MCF 10A (cell line): Measurements from ENCODE around the gene WHAMM. TPM values are rescaled to one million over a fixed set of nuclear protein-coding genes. Genes with fewer than 3 reads are reported as not detected.

Experiments used
- BruUV-seq: library from RNA; stranded (reverse); fragments of 400-500 nt; replicated peaks from 2 replicates; lab custom pipeline; 2021; lab: Mats Ljungman, UMichigan
- CTCF ChIA-PET: fragments of 300-600 bp; sonication (Branson Sonifier 250); formaldehyde crosslinking; extraction: SDS; loops from one replicate; lab custom pipeline; 2021; ENCODE audit warnings: antibody characterized with exemption, inconsistent platforms; lab: Yijun Ruan, JAX
- POLR2A ChIA-PET: fragments of 300-600, 350-650 bp; sonication (Branson Sonifier 250); formaldehyde crosslinking; extraction: SDS; loops from one replicate; lab custom pipeline; 2020; ENCODE audit warnings: antibody characterized with exemption, inconsistent platforms; lab: Yijun Ruan, JAX
- DNase-seq: peaks from one replicate; pipeline ENCODE4 v3.0.0-alpha.2; 2018; ENCODE audit not compliant: unreplicated experiment
- H3K27ac Mint-ChIP-seq: one replicate; pipeline ENCODE4 v1.8.0; 2022; ENCODE audit warnings: mild to moderate bottlenecking, low read depth, mixed read lengths; ENCODE audit not compliant: unreplicated experiment
- H3K27me3 Mint-ChIP-seq: one replicate; pipeline ENCODE4 v1.8.0; 2022; ENCODE audit warnings: mixed read lengths; ENCODE audit not compliant: insufficient read depth, unreplicated experiment
- H3K36me3 Mint-ChIP-seq: one replicate; pipeline ENCODE4 v1.8.0; 2022; ENCODE audit warnings: mild to moderate bottlenecking, moderate library complexity, mixed read lengths; ENCODE audit not compliant: insufficient read depth, unreplicated experiment
- H3K4me1 Mint-ChIP-seq: one replicate; pipeline ENCODE4 v1.8.0; 2022; ENCODE audit warnings: mixed read lengths; ENCODE audit not compliant: insufficient read depth, unreplicated experiment
- H3K4me3 Mint-ChIP-seq: one replicate; pipeline ENCODE4 v1.8.0; 2022; ENCODE audit warnings: mild to moderate bottlenecking, moderate library complexity, mixed read lengths; ENCODE audit not compliant: unreplicated experiment
- H3K9me3 Mint-ChIP-seq: one replicate; pipeline ENCODE4 v1.8.0; 2022; ENCODE audit warnings: mixed read lengths; ENCODE audit not compliant: unreplicated experiment
- CTCF ChIP-seq: fragments of 200-600 bp; IDR thresholded peaks from one replicate; pipeline ENCODE4 v1.8.0; 2022; ENCODE audit warnings: antibody characterized with exemption, mild to moderate bottlenecking; ENCODE audit not compliant: unreplicated experiment
- intact Hi-C: fragments of 100-400 bp; cut with micrococcal nuclease; formaldehyde crosslinking; loops from 2 replicates; pipeline ENCODE4 v1.14.1; 2022
- total RNA-seq: library from RNA; stranded (reverse); gene quantifications from 2 replicates; pipeline ENCODE4 v1.2.3, GENCODE V29; 2022

WHAMM gene
- total RNA-seq, 1 experiment from 2014 or later = 8.2 TPM

GRCh38 chr15:82880704-82881103 is 71.3 kb downstream of the WHAMM start:
- ChIA-PET POLR2A (no interaction called here), CTCF (no interaction called here)
- no peaks in the 10 kb centered on the region for H3K27me3 Mint-ChIP-seq
- BruUV-seq = no TSS peak
- no peak overlapping the region for H3K27ac Mint-ChIP-seq
- H3K4me3 Mint-ChIP-seq = no peak overlapping the region
- no peak for DNase-seq
- no peaks in the 10 kb centered on the region for H3K4me1 Mint-ChIP-seq
- TF ChIP-seq CTCF = no peak
- no peaks in the 10 kb centered on the region for H3K9me3 Mint-ChIP-seq
- H3K36me3 Mint-ChIP-seq = no peaks in the 10 kb centered on the region
- intact Hi-C loops = no loop called here

DNA sequence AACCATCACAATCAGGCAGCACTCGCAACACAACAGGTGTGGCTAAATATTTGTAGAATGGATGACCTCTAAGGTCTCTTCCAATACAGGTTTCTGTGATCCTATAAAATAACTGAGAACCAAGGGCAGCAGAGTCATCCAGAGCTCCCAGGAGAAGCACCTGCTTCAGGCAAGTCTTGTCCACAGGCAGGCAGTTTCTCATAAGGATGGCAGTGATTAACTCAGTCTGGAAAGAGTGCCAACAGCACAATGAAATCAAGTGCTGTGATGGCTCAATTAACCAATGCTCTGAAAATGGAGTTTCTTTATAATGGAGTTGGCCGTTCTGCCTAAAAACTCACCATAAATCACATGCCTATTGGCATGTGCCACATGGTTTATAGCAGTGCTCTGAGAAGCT is 72.3 kb downstream of the WHAMM start:
- TF ChIP-seq CTCF = no peak
- no peak for DNase-seq
- Mint-ChIP-seq H3K27ac (no peak overlapping the region), H3K4me1 (no peaks in the 10 kb centered on the region), H3K9me3 (no peaks in the 10 kb centered on the region), H3K36me3 (no peaks in the 10 kb centered on the region), H3K27me3 (no peaks in the 10 kb centered on the region), H3K4me3 (no peak overlapping the region)
- POLR2A ChIA-PET = no interaction called here
- BruUV-seq = no TSS peak
- intact Hi-C loops = no loop called here
- CTCF ChIA-PET = no interaction called here

GRCh38 chr15:82882273-82882928 is 73.0 kb downstream of the WHAMM start:
- intact Hi-C loops = no loop called here
- Mint-ChIP-seq H3K4me3 (no peak overlapping the region), H3K27me3 (no peaks in the 10 kb centered on the region), H3K4me1 (no peaks in the 10 kb centered on the region), H3K36me3 (no peaks in the 10 kb centered on the region), H3K27ac (no peak overlapping the region), H3K9me3 (no peaks in the 10 kb centered on the region)
- DNase-seq = no peak
- ChIA-PET CTCF (interaction anchor here (0.7 kb wide), 1 partner anchor 26 kb away, joined by 4 read pairs; no protein-coding TSS in a partner anchor), POLR2A (no interaction called here)
- no peak for TF ChIP-seq CTCF
- BruUV-seq = no TSS peak

Other genes with a start within 250 kb of the WHAMM start
- gene CPEB1, start 162.3 kb upstream of the WHAMM start, total RNA-seq = not detected in 2 replicates
- 6.1 and 7.5 TPM in 2 replicates for gene AP3B2, start 99.8 kb upstream of the WHAMM start, total RNA-seq
- gene FSD2, start 3.6 kb upstream of the WHAMM start, total RNA-seq = not detected in 2 replicates
- 8.8 and 17.0 TPM in 2 replicates for gene HOMER2, start 143.1 kb downstream of the WHAMM start, total RNA-seq
- gene RAMAC, start 176.6 kb downstream of the WHAMM start, total RNA-seq = 21.0 and 25.6 TPM in 2 replicates
- 38.1 and 39.3 TPM in 2 replicates for gene C15orf40, start 202.0 kb downstream of the WHAMM start, total RNA-seq